Body of pancreas (tissue), 4 donors: Measurements from ENCODE around the gene RSPO1.

Experiments used
- CTCF ChIP-seq, 7 experiments: fragments of 450-650 bp in 4 of 7; fragments of 200-600 bp in 3 of 7; sonication (generic) in 3 of 7; IDR thresholded peaks; one replicate each; pipeline ENCODE4 v1.5.1; 2016 to 2019; ENCODE audit warnings: antibody characterized with exemption in 7 of 7
- POLR2A ChIP-seq, 3 donors: fragments of 450-650 bp; IDR thresholded peaks; one replicate each; pipeline ENCODE4 v1.6.1; 2016; ENCODE audit warnings: antibody characterized with exemption in 3 of 3, mild to moderate bottlenecking in 2 of 3

GRCh38 chr1:37657620-37658412 lies 23.1 kb upstream of the RSPO1 start:
- TF ChIP-seq CTCF (IDR thresholded peaks at IDR 0.05) (no peak), POLR2A (IDR thresholded peaks at IDR 0.05) (no peak)
